Stimulated activated CD8-positive, alpha-beta memory T cell treated with anti-CD3 and anti-CD28 coated beads, Interleukin-7, amount 100 ng/mL, for 1 hour (primary cell): ENCODE measurements around the gene JMJD8.

ENCODE experiments used
- DNase-seq, 2 donors: peaks; one replicate each; pipeline ENCODE4 v3.0.0-alpha.2; 2020; ENCODE audit warnings: low read depth in 2 of 2

The JMJD8 gene

GRCh38 chr16:638836-639235 is 45.3 kb downstream of the JMJD8 start:
- DNase-seq, result no peak

- DNase-seq, result no peak
Measured at GRCh38 chr16:638034-638543, 46.0 kb downstream of the JMJD8 start.

- DNase-seq, result peak; percentile 75 to 77
Measured at GRCh38 chr16:637081-638018, 46.8 kb downstream of the JMJD8 start.

- DNase-seq, result peak; percentile 80 to 87
Measured at GRCh38 chr16:636206-637080, 47.7 kb downstream of the JMJD8 start, which contains the start of gene METTL26. Gene METTL26 (minus strand): TSS chr16:636305. CDS start chr16:636290, 15 bp downstream.

- DNase-seq, result no peak
Measured at GRCh38 chr16:635573-636205, 48.4 kb downstream of the JMJD8 start.

GRCh38 chr16:634996-635395 is 49.1 kb downstream of the JMJD8 start:
- no peak for DNase-seq

GRCh38 chr16:634051-634670 is 50.0 kb downstream of the JMJD8 start:
- no peak for DNase-seq

- no peak for DNase-seq
Measured at GRCh38 chr16:633336-634050, 50.6 kb downstream of the JMJD8 start.

- no peak for DNase-seq
Measured at GRCh38 chr16:632486-633335, 51.4 kb downstream of the JMJD8 start.

GRCh38 chr16:631808-632358 is 52.3 kb downstream of the JMJD8 start:
- DNase-seq, result no peak
